Endothelial cell of umbilical vein (primary cell): ENCODE data around the gene MDH2. TPM values are rescaled to one million over a fixed set of nuclear protein-coding genes. Genes with fewer than 3 reads are reported as not detected.

Source experiments
- BruUV-seq: library from RNA; stranded (reverse); fragments of 400-500 nt; replicated peaks from 2 replicates; lab custom pipeline; 2021; lab: Mats Ljungman, UMichigan
- CTCF ChIA-PET: fragments of 300-600, 350-600 bp; sonication (Branson Sonifier 250); formaldehyde crosslinking; loops from one replicate; lab custom pipeline; 2021; ENCODE audit warnings: antibody characterized with exemption, inconsistent platforms; lab: Charles Lee
- POLR2A ChIA-PET: fragments of 300-600, 350-600 bp; sonication (Branson Sonifier 250); formaldehyde crosslinking; loops from one replicate; lab custom pipeline; 2021; ENCODE audit warnings: antibody characterized with exemption, inconsistent platforms; lab: Charles Lee
- DNase-seq: peaks from one replicate; pipeline ENCODE4 v3.0.0-alpha.2; 2011; ENCODE audit warnings: low read depth, low spot score
- FAIRE-seq: peaks from 2 replicates; lab custom pipeline; 2011; peaks lifted over from hg19 to GRCh38; lab: Jason Lieb, UNC
- H2AFZ ChIP-seq: 2 replicates; pipeline ENCODE4 v1.6.0; 2012; ENCODE audit warnings: low read depth, low read length, control low read depth, inconsistent platforms
- H3K27ac ChIP-seq: 2 replicates; pipeline ENCODE4 v1.5.1; 2011; ENCODE audit warnings: low read depth, mild to moderate bottlenecking, control low read depth, low read length, moderate library complexity; ENCODE audit not compliant: insufficient read depth
- H3K27me3 ChIP-seq, 2 experiments: 2 replicates each; pipeline versions ENCODE4 v1.6.0 to v1.6.1; 2011; ENCODE audit warnings: low read length in 2 of 2, mixed read lengths in 1 of 2; ENCODE audit not compliant: control insufficient read depth in 2 of 2, insufficient read depth in 2 of 2
- H3K36me3 ChIP-seq, 2 experiments: 2 replicates in 1 of 2; 3 replicates in 1 of 2; pipeline ENCODE4 v1.5.1; 2011; ENCODE audit warnings: low read length in 2 of 2, mild to moderate bottlenecking in 1 of 2, moderate library complexity in 1 of 2; ENCODE audit not compliant: control insufficient read depth in 2 of 2, insufficient read depth in 2 of 2; ENCODE audit errors: extremely low read depth in 1 of 2
- H3K4me1 ChIP-seq: 3 replicates; pipeline ENCODE4 v1.5.1; 2011; ENCODE audit warnings: mild to moderate bottlenecking, low read length; ENCODE audit not compliant: control insufficient read depth, insufficient read depth; ENCODE audit errors: extremely low read depth
- H3K4me2 ChIP-seq: 2 replicates; pipeline ENCODE4 v1.6.1; 2011; ENCODE audit warnings: low read length, control low read depth, mixed read lengths; ENCODE audit not compliant: insufficient read depth
- H3K4me3 ChIP-seq, 3 experiments: fragments of 200-600 bp in 1 of 3; sonication (generic), shearing (Covaris generic) in 1 of 3; replicated peaks in 1 of 3; 2 replicates each; pipeline ENCODE4 v1.5.1; 2011 to 2016; ENCODE audit warnings: control low read depth in 3 of 3, low read length in 3 of 3, mild to moderate bottlenecking in 2 of 3, inconsistent platforms in 1 of 3, low read depth in 1 of 3, moderate library complexity in 1 of 3; ENCODE audit not compliant: insufficient read depth in 1 of 3
- H3K79me2 ChIP-seq: 2 replicates; pipeline ENCODE4 v1.6.0; 2012; ENCODE audit warnings: low read length, inconsistent platforms; ENCODE audit not compliant: control insufficient read depth, insufficient read depth
- H3K9ac ChIP-seq: replicated peaks from 2 replicates; pipeline ENCODE3; 2011; ENCODE audit warnings: low read length, control low read depth; ENCODE audit not compliant: insufficient read depth; ENCODE audit errors: extremely low read depth
- H3K9me1 ChIP-seq: replicated peaks from 3 replicates; pipeline ENCODE4 v1.6.0; 2011; ENCODE audit warnings: mild to moderate bottlenecking, low read length; ENCODE audit not compliant: control insufficient read depth, insufficient read depth; ENCODE audit errors: extremely low read depth
- H3K9me3 ChIP-seq: replicated peaks from 2 replicates; pipeline ENCODE4 v1.5.1; 2012; ENCODE audit warnings: low read length, inconsistent platforms; ENCODE audit not compliant: control insufficient read depth, insufficient read depth
- H4K20me1 ChIP-seq: replicated peaks from 2 replicates; pipeline ENCODE3; 2011; ENCODE audit warnings: mild to moderate bottlenecking, low read length; ENCODE audit not compliant: control insufficient read depth, insufficient read depth; ENCODE audit errors: extremely low read depth
- EZH2 ChIP-seq: IDR thresholded peaks from 2 replicates; pipeline ENCODE4 v1.6.1; 2012; ENCODE audit warnings: borderline replicate concordance, low read depth, mild to moderate bottlenecking, moderate library complexity, low read length, inconsistent platforms; ENCODE audit not compliant: severe bottlenecking
- FOS ChIP-seq: IDR thresholded peaks from 2 replicates; pipeline ENCODE4 v1.6.1; 2011; ENCODE audit warnings: mild to moderate bottlenecking, low read length, moderate library complexity, borderline replicate concordance; ENCODE audit not compliant: insufficient read depth
- GATA2 ChIP-seq: IDR thresholded peaks from 2 replicates; pipeline ENCODE4 v1.7.0; 2011; ENCODE audit warnings: low read depth, mild to moderate bottlenecking, moderate library complexity, mixed read lengths, low read length; ENCODE audit not compliant: insufficient read length, insufficient read depth
- JUN ChIP-seq: IDR thresholded peaks from 2 replicates; pipeline ENCODE4 v1.6.1; 2011; ENCODE audit warnings: borderline replicate concordance, low read depth; ENCODE audit not compliant: insufficient read length, insufficient read depth
- MYC ChIP-seq: IDR thresholded peaks from one replicate; pipeline ENCODE4 v1.6.1; 2011; ENCODE audit warnings: mild to moderate bottlenecking, low read depth, low read length
- POLR2A ChIP-seq: IDR thresholded peaks from 2 replicates; pipeline ENCODE4 v1.6.1; 2012; ENCODE audit warnings: low read depth, mild to moderate bottlenecking, control low read depth, low read length
- POLR2AphosphoS5 ChIP-seq: IDR thresholded peaks from 2 replicates; pipeline ENCODE4 v1.6.1; 2012; ENCODE audit warnings: low read depth, mild to moderate bottlenecking, control low read depth, low read length, moderate library complexity; ENCODE audit not compliant: insufficient read depth
- dilution Hi-C: fragments of 300-500 bp; cut with MboI; formaldehyde crosslinking; loops from one replicate; pipeline ENCODE4 v1.15.0; 2019; ENCODE audit warnings: low sequenced_read_pairs; ENCODE audit not compliant: extremely low pct_ligation_motif_present
- intact Hi-C: fragments of 100-400 bp; cut with micrococcal nuclease; formaldehyde crosslinking; loops from one replicate; pipeline ENCODE4 v1.10.0; 2022
- polyA plus RNA-seq, 4 experiments: library from polyadenylated mRNA; depleted of rRNA in 3 of 4; stranded (reverse) in 3 of 4; unstranded in 1 of 4; fragments of >200 nt; gene quantifications; 2 replicates each; pipeline versions ENCODE4 v1.2.1 to v1.2.3, GENCODE V29; 2011 to 2012; ENCODE audit warnings: missing spikeins in 1 of 4
- total RNA-seq: library from RNA; stranded (reverse); gene quantifications from 2 replicates; pipeline ENCODE4 v1.2.3, GENCODE V29; 2021
- TF ChIP-seq, protein P1 (sequence below): IDR thresholded peaks from 2 replicates; pipeline ENCODE4 v1.6.1; 2011; ENCODE audit not compliant: insufficient read depth, insufficient read length
- TF ChIP-seq, protein P2 (sequence below), 2 donors: IDR thresholded peaks; 1 replicate in 1 of 2; 2 replicates in 1 of 2; pipeline ENCODE4 v1.5.1; 2011; ENCODE audit warnings: low read length in 2 of 2, mild to moderate bottlenecking in 2 of 2, moderate library complexity in 2 of 2, control low read depth in 1 of 2, inconsistent platforms in 1 of 2, low read depth in 1 of 2; ENCODE audit not compliant: insufficient read depth in 1 of 2; ENCODE audit errors: extremely low read depth in 1 of 2

MDH2 gene
- total and polyA plus RNA-seq, 2 donors (not counting 3 experiments of a cell fraction or from before 2014, with no cell fraction given): 123 to 175 TPM

DNA sequence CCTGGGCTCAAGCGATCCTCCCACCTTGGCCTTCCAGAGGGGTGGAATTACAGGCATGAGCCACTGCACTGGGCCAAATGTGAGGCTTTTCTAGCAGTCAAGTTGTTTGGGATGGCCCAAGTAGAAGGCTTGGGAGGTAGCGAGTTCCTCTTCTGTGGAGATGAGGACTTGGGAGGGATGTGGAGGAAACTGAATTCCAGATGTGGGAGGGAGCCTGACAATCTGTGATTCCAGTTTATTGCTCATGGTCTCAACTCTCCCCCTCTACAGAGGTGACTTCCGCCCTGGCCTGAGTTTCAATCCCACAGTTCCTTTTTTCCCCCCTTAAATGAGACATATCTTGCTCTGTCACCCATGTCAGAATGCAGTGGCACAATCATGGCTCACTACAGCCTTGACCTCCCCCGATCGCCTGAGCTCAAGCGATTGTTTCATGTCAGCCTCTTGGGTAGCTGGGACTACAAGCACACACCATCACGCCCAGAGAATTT lies 3.5 kb upstream of the MDH2 start:
- Histone ChIP-seq H3K4me1 (peaks cover 4% of the 10 kb centered on the region), H3K9me1 (no peaks in the 10 kb centered on the region), H3K9ac (no peak overlapping the region), H3K79me2 (peaks cover 26% of the 10 kb centered on the region), H4K20me1 (no peaks in the 10 kb centered on the region), H2AFZ (no peak overlapping the region), H3K4me2 (no peak overlapping the region), H3K4me3 (no peak overlapping the region), H3K27ac (no peak overlapping the region), H3K9me3 (no peaks in the 10 kb centered on the region), H3K27me3 (no peaks in the 10 kb centered on the region), H3K36me3 (peaks cover 0 to 2% of the 10 kb centered on the region in 2 experiments)
- DNase-seq: no peak
- TF ChIP-seq MYC (no peak), GATA2 (no peak), JUN (no peak), EZH2 (no peak), FOS (no peak), POLR2A (no peak), POLR2AphosphoS5 (no peak)
- TF ChIP-seq, protein P1, sequence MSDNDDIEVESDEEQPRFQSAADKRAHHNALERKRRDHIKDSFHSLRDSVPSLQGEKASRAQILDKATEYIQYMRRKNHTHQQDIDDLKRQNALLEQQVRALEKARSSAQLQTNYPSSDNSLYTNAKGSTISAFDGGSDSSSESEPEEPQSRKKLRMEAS: no peak
- TF ChIP-seq, protein P2, sequence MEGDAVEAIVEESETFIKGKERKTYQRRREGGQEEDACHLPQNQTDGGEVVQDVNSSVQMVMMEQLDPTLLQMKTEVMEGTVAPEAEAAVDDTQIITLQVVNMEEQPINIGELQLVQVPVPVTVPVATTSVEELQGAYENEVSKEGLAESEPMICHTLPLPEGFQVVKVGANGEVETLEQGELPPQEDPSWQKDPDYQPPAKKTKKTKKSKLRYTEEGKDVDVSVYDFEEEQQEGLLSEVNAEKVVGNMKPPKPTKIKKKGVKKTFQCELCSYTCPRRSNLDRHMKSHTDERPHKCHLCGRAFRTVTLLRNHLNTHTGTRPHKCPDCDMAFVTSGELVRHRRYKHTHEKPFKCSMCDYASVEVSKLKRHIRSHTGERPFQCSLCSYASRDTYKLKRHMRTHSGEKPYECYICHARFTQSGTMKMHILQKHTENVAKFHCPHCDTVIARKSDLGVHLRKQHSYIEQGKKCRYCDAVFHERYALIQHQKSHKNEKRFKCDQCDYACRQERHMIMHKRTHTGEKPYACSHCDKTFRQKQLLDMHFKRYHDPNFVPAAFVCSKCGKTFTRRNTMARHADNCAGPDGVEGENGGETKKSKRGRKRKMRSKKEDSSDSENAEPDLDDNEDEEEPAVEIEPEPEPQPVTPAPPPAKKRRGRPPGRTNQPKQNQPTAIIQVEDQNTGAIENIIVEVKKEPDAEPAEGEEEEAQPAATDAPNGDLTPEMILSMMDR (IDR thresholded peaks at IDR 0.05; ENCODE audit: extremely low read depth in 1 of 2, insufficient read depth in 1 of 2, low read depth in 1 of 2, low read length in 2 of 2): no peak
- intact Hi-C loops: no loop called here
- FAIRE-seq: no peak
- ChIA-PET CTCF (interaction anchor here (1.3 kb wide), 1 partner anchor 24 kb away, joined by 4 read pairs; no protein-coding TSS in a partner anchor), POLR2A (no interaction called here)
- BruUV-seq: no TSS peak
- dilution Hi-C loops: no loop called here
